ENCODE measurements around the gene PLCD1.
"Not testable (repeated sequence)": the region's sequence is repeated elsewhere in the genome, so short reads cannot be mapped to it uniquely, and the experiment has no call there.

PLCD1 gene

GRCh38 chr3:38036286-38036685 is 6.8 kb upstream of the PLCD1 start:
- no peak for DNase-seq

- not testable (repeated sequence) for DNase-seq
Observed at GRCh38 chr3:38034335-38034734, 4.9 kb upstream of the PLCD1 start.

- DNase-seq, result not testable (repeated sequence)
Observed at GRCh38 chr3:38033586-38033985, 4.1 kb upstream of the PLCD1 start.

GRCh38 chr3:38032328-38032865 is 3.0 kb upstream of the PLCD1 start:
- DNase-seq, result no peak

- no peak for DNase-seq
Observed at GRCh38 chr3:38031022-38031994, 1.9 kb upstream of the PLCD1 start.

GRCh38 chr3:38030126-38031021 is 932 bp upstream of the PLCD1 start:
- no peak for DNase-seq

- no peak for DNase-seq
Observed at GRCh38 chr3:38028621-38029361, 651 bp downstream of the PLCD1 start.

GRCh38 chr3:38027466-38028465 is 1.7 kb downstream of the PLCD1 start:
- DNase-seq, result no peak

- no peak for DNase-seq
Observed at GRCh38 chr3:38026856-38027255, 2.6 kb downstream of the PLCD1 start.

GRCh38 chr3:38022896-38023709 is 6.3 kb downstream of the PLCD1 start:
- no peak for DNase-seq

- DNase-seq, result no peak
Observed at GRCh38 chr3:38022301-38022700, 7.1 kb downstream of the PLCD1 start.

GRCh38 chr3:38021196-38021595 is 8.2 kb downstream of the PLCD1 start:
- DNase-seq, result no peak

GRCh38 chr3:38020342-38020726 is 9.1 kb downstream of the PLCD1 start:
- DNase-seq, result no peak

- no peak for DNase-seq
Observed at GRCh38 chr3:38019658-38020341, 9.6 kb downstream of the PLCD1 start.

GRCh38 chr3:38018296-38019266 is 10.9 kb downstream of the PLCD1 start:
- no peak for DNase-seq

- no peak for DNase-seq
Observed at GRCh38 chr3:38017445-38018295, 11.8 kb downstream of the PLCD1 start.

GRCh38 chr3:38016847-38017444 is 12.5 kb downstream of the PLCD1 start:
- no peak for DNase-seq

Measured in NCI-H1694 (cell line).